NOMO-1 treated with DMSO at 0.1 percent for 48 hours (cell line): ENCODE results near the gene FAM20C.
A peak's percentile ranks its signal among the peaks of the same experiment; 100 is the strongest.
"Not testable (repeated sequence)": the region's sequence is repeated elsewhere in the genome, so short reads cannot be mapped to it uniquely, and the experiment has no call there.

Experiments
- DNase-seq: peaks from one replicate; lab custom pipeline; 2025; ENCODE audit not compliant: unreplicated experiment; lab: John Stamatoyannopoulos, UW

The FAM20C gene

GRCh38 chr7:191105-191980, 1.0 kb upstream of the FAM20C start:
- DNase-seq, result no peak

GRCh38 chr7:192701-193480, 520 bp downstream of the FAM20C start:
- DNase-seq, result no peak

GRCh38 chr7:193481-194251, 1.3 kb downstream of the FAM20C start:
- DNase-seq, result no peak

GRCh38 chr7:194252-195009, 2.1 kb downstream of the FAM20C start:
- no peak for DNase-seq

- peak; percentile 65 for DNase-seq
Observed at GRCh38 chr7:195010-195829, 2.8 kb downstream of the FAM20C start.

GRCh38 chr7:195830-196128, 3.4 kb downstream of the FAM20C start:
- DNase-seq, result no peak

GRCh38 chr7:196283-196682, 3.9 kb downstream of the FAM20C start:
- DNase-seq, result no peak

- no peak for DNase-seq
Observed at GRCh38 chr7:196778-197321, 4.5 kb downstream of the FAM20C start.

GRCh38 chr7:197413-198335, 5.3 kb downstream of the FAM20C start:
- no peak for DNase-seq

- no peak for DNase-seq
Observed at GRCh38 chr7:199483-200249, 7.3 kb downstream of the FAM20C start.

- DNase-seq, result no peak
Observed at GRCh38 chr7:200290-200689, 7.9 kb downstream of the FAM20C start.

- no peak for DNase-seq
Observed at GRCh38 chr7:200704-201103, 8.3 kb downstream of the FAM20C start.

- no peak for DNase-seq
Observed at GRCh38 chr7:204326-204725, 12.0 kb downstream of the FAM20C start.

- DNase-seq, result no peak
Observed at GRCh38 chr7:205115-206010, 13.0 kb downstream of the FAM20C start.

- DNase-seq, result not testable (repeated sequence)
Observed at GRCh38 chr7:206351-206750, 14.0 kb downstream of the FAM20C start.

- no peak for DNase-seq
Observed at GRCh38 chr7:207418-208129, 15.2 kb downstream of the FAM20C start.
